ENCODE results near the gene TGM4. TPM values are rescaled to one million over a fixed set of nuclear protein-coding genes. Genes with fewer than 3 reads are reported as not detected.

Gene TGM4
- total and polyA plus RNA-seq, 10 of the 15 experiments (the other 5 are each of a cell fraction or from before 2014, with no cell fraction given), result not detected

DNA sequence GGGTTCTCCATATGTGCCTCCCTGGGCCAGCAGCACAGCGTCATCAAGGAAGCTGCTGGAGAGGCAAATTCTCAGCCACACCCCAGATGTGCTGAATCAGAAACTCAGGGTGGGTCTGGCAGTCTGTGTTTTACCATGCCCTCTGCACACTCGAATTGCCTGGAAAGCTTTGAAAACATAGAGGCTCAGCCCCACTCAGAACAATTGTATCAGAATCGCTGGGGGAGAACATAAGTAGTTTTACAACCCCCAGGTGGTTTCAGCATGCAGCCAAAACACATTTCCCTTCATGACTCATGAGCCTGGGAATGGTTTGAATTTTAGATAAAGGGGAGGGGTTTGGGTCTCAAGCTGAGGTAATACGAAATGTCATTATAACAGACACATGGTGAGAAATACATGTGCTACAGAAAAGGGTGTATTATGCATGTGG lies 9.6 kb downstream of the TGM4 start:
- no peak for TF ChIP-seq NR2C2 (IDR thresholded peaks at IDR 0.05; ENCODE audit: borderline replicate concordance, control insufficient read depth, insufficient read length, low read depth)
- TF ChIP-seq, protein P1, sequence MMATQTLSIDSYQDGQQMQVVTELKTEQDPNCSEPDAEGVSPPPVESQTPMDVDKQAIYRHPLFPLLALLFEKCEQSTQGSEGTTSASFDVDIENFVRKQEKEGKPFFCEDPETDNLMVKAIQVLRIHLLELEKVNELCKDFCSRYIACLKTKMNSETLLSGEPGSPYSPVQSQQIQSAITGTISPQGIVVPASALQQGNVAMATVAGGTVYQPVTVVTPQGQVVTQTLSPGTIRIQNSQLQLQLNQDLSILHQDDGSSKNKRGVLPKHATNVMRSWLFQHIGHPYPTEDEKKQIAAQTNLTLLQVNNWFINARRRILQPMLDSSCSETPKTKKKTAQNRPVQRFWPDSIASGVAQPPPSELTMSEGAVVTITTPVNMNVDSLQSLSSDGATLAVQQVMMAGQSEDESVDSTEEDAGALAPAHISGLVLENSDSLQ (IDR thresholded peaks at IDR 0.05), result no peak
- TF ChIP-seq DPF2 (IDR thresholded peaks at IDR 0.05), result no peak
- no peak for TF ChIP-seq YY1 (IDR thresholded peaks at IDR 0.05; ENCODE audit: low read depth, low read length)
- no peak for TF ChIP-seq ETV6 (conservative IDR thresholded peaks at IDR 0.05 in 1 of 2, IDR thresholded peaks at IDR 0.05 in 1 of 2; ENCODE audit: borderline replicate concordance in 1 of 2, low read depth in 1 of 2)
- ChIA-PET CTCF (interaction anchor here (1.3 to 2.8 kb wide), 2 partner anchors 30 to 351 kb away, joined by 3 to 9 read pairs; no protein-coding TSS in a partner anchor), SMC1A (ENCODE audit: uncharacterized antibody, unreplicated experiment) (no interaction called here), RAD21 (ENCODE audit: unreplicated experiment) (no interaction called here), POLR2A (interaction anchor here (0.8 kb wide), 1 partner anchor 21 kb away, joined by 3 read pairs; no protein-coding TSS in a partner anchor)
- Histone ChIP-seq H4K20me1 (ENCODE audit: control insufficient read depth, insufficient read depth) (no peaks in the 10 kb centered on the region), H3K4me1 (ENCODE audit: control insufficient read depth, insufficient read depth, low read length) (no peaks in the 10 kb centered on the region), H3K79me2 (ENCODE audit: control insufficient read depth, insufficient read depth, low read length) (no peaks in the 10 kb centered on the region), H3K4me2 (ENCODE audit: control insufficient read depth, insufficient read depth) (no peak overlapping the region), H3K4me3 (no peak overlapping the region), H3K9me3 (replicated peaks; ENCODE audit: control insufficient read depth, insufficient read depth, low read length) (no peaks in the 10 kb centered on the region), H3K27me3 (replicated peaks in 1 of 2; ENCODE audit: control insufficient read depth in 2 of 2, insufficient read depth in 2 of 2, low read length in 1 of 2) (no peaks in the 10 kb centered on the region), H3K36me3 (ENCODE audit: control insufficient read depth in 2 of 2, insufficient read depth in 2 of 2, low read length in 1 of 2) (no peaks in the 10 kb centered on the region), H3K27ac (ENCODE audit: control insufficient read depth, insufficient read depth) (no peak overlapping the region), H3K9ac (ENCODE audit: control insufficient read depth, insufficient read depth, low read length) (no peak overlapping the region), H2AFZ (ENCODE audit: control insufficient read depth, low read depth, low read length) (no peak overlapping the region)
- no peak for DNase-seq (ENCODE audit: low read depth, low spot score)
- WGBS (ENCODE audit: insufficient coverage, insufficient replicate concordance, low lambda C conversion rate, missing lambda C conversion rate), result 8% methylated on average over 4 of the region's 4 CpGs
- no peak; the same call in 2 of the 3 replicates for ATAC-seq
- FAIRE-seq, result no peak
- BruUV-seq (replicated peaks), result no TSS peak
- intact Hi-C loops (cut with micrococcal nuclease; ENCODE audit: unreplicated experiment) (no loop called here), in situ Hi-C loops (cut with MboI) (no loop called here)

DNA sequence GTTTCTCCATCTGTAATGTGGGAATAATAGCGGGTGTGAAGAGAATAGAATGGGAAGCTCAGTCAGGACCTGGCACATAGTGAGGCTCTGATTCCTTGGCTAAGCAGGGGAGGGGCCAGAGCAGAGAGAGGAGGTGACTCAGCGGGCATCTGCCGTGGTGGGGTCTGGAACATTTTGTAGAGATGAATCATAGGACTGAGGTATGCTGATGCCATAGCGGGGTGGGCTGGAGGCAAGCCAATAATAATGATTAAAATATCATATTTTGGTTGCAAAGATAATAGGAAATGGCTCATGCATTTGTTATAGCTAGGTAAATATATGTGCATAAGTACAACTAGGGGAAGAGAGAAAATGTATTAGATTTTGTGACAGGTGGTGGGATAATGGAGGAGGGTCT lies 11.2 kb downstream of the TGM4 start:
- H3K4me3 ChIP-seq, result no peak overlapping the region
- no TSS peak for BruUV-seq (replicated peaks)
- H3K36me3 ChIP-seq (ENCODE audit: control insufficient read depth in 2 of 2, insufficient read depth in 2 of 2, low read length in 1 of 2), result no peaks in the 10 kb centered on the region
- no peaks in the 10 kb centered on the region for H3K9me3 ChIP-seq (replicated peaks; ENCODE audit: control insufficient read depth, insufficient read depth, low read length)
- 6% methylated on average over 4 of the region's 4 CpGs for WGBS (ENCODE audit: insufficient coverage, insufficient replicate concordance, low lambda C conversion rate, missing lambda C conversion rate)
- ChIA-PET CTCF (interaction anchor here (1.3 to 2.8 kb wide), 2 partner anchors 29 to 353 kb away, joined by 3 to 9 read pairs; no protein-coding TSS in a partner anchor), SMC1A (ENCODE audit: uncharacterized antibody, unreplicated experiment) (no interaction called here), POLR2A (no interaction called here), RAD21 (ENCODE audit: unreplicated experiment) (no interaction called here)
- H2AFZ ChIP-seq (ENCODE audit: control insufficient read depth, low read depth, low read length), result no peak overlapping the region
- FAIRE-seq (no peak), ATAC-seq (no peak), DNase-seq (ENCODE audit: low read depth, low spot score) (no peak)
- in situ Hi-C loops (cut with MboI), result no loop called here
- no peaks in the 10 kb centered on the region for H3K79me2 ChIP-seq (ENCODE audit: control insufficient read depth, insufficient read depth, low read length)
- no peak overlapping the region for H3K4me2 ChIP-seq (ENCODE audit: control insufficient read depth, insufficient read depth)
- intact Hi-C loops (cut with micrococcal nuclease; ENCODE audit: unreplicated experiment), result no loop called here
- H3K27ac ChIP-seq (ENCODE audit: control insufficient read depth, insufficient read depth), result no peak overlapping the region
- no peaks in the 10 kb centered on the region for H3K4me1 ChIP-seq (ENCODE audit: control insufficient read depth, insufficient read depth, low read length)
- no peak overlapping the region for H3K9ac ChIP-seq (ENCODE audit: control insufficient read depth, insufficient read depth, low read length)
- no peaks in the 10 kb centered on the region for H3K27me3 ChIP-seq (replicated peaks in 1 of 2; ENCODE audit: control insufficient read depth in 2 of 2, insufficient read depth in 2 of 2, low read length in 1 of 2)
- no peaks in the 10 kb centered on the region for H4K20me1 ChIP-seq (ENCODE audit: control insufficient read depth, insufficient read depth)
- TF ChIP-seq EGR1 (IDR thresholded peaks at IDR 0.05; ENCODE audit: borderline replicate concordance in 1 of 2, low read depth in 2 of 2, low read length in 2 of 2) (no peak), NFXL1 (IDR thresholded peaks at IDR 0.05; ENCODE audit: borderline replicate concordance) (no peak), ASH2L (IDR thresholded peaks at IDR 0.05; ENCODE audit: borderline replicate concordance, low read depth) (no peak), TARDBP (IDR thresholded peaks at IDR 0.05; ENCODE audit: borderline replicate concordance) (no peak), DPF2 (IDR thresholded peaks at IDR 0.05) (no peak), ZNF274 (IDR thresholded peaks at IDR 0.05; ENCODE audit: insufficient read depth, insufficient read length) (no peak), SIX5 (IDR thresholded peaks at IDR 0.05; ENCODE audit: low read depth, low read length, severe bottlenecking) (no peak), TBL1XR1 (IDR thresholded peaks at IDR 0.05; ENCODE audit: low read depth, low read length) (no peak), CEBPB (IDR thresholded peaks at IDR 0.05; ENCODE audit: borderline replicate concordance in 1 of 2, low read depth in 2 of 2, low read length in 2 of 2) (no peak)
- TF ChIP-seq, protein P2, sequence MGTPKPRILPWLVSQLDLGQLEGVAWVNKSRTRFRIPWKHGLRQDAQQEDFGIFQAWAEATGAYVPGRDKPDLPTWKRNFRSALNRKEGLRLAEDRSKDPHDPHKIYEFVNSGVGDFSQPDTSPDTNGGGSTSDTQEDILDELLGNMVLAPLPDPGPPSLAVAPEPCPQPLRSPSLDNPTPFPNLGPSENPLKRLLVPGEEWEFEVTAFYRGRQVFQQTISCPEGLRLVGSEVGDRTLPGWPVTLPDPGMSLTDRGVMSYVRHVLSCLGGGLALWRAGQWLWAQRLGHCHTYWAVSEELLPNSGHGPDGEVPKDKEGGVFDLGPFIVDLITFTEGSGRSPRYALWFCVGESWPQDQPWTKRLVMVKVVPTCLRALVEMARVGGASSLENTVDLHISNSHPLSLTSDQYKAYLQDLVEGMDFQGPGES (IDR thresholded peaks at IDR 0.05), result no peak

Data from GM12878 (cell line).